Immature natural killer cell (primary cell): ENCODE results near the gene GBX2. TPM values are rescaled to one million over a fixed set of nuclear protein-coding genes. Genes with fewer than 3 reads are reported as not detected.

ENCODE experiments used
- DNase-seq, 3 donors: peaks; one replicate each; pipeline ENCODE4 v3.0.0; 2022; ENCODE audit warnings: mixed read lengths in 1 of 3
- H3K27ac Mint-ChIP-seq, 6 donors: one replicate each; pipeline ENCODE4 v1.8.0; 2020; ENCODE audit warnings: mixed read lengths in 6 of 6, mild to moderate bottlenecking in 5 of 6, inconsistent platforms in 4 of 6, moderate library complexity in 3 of 6
- H3K27me3 Mint-ChIP-seq, 3 donors: one replicate each; pipeline ENCODE4 v1.8.0; 2020 to 2021; ENCODE audit warnings: low read depth in 3 of 3, mild to moderate bottlenecking in 3 of 3, mixed read lengths in 3 of 3, moderate library complexity in 3 of 3, inconsistent platforms in 1 of 3
- H3K36me3 Mint-ChIP-seq, 3 donors: one replicate each; pipeline ENCODE4 v1.8.0; 2020; ENCODE audit warnings: mixed read lengths in 3 of 3, inconsistent platforms in 2 of 3, mild to moderate bottlenecking in 2 of 3
- H3K4me1 Mint-ChIP-seq, 2 donors: one replicate each; pipeline ENCODE4 v1.8.0; 2020; ENCODE audit warnings: inconsistent platforms in 2 of 2, mild to moderate bottlenecking in 2 of 2, mixed read lengths in 2 of 2, moderate library complexity in 1 of 2
- H3K4me3 Mint-ChIP-seq, 5 donors: one replicate each; pipeline ENCODE4 v1.8.0; 2020; ENCODE audit warnings: mild to moderate bottlenecking in 5 of 5, mixed read lengths in 5 of 5, inconsistent platforms in 3 of 5, moderate library complexity in 3 of 5
- H3K9me3 Mint-ChIP-seq, 6 donors: one replicate each; pipeline ENCODE4 v1.8.0; 2020; ENCODE audit warnings: mild to moderate bottlenecking in 6 of 6, mixed read lengths in 6 of 6, inconsistent platforms in 4 of 6, moderate library complexity in 3 of 6
- polyA plus RNA-seq, 3 donors: library from polyadenylated mRNA; unstranded; fragments of 300-500 nt; fragmentation: Illumina TruSeq; gene quantifications; one replicate each; pipeline ENCODE4 v1.2.3, GENCODE V29; 2021

The GBX2 gene
- polyA plus RNA-seq, 3 donors from 2014 or later: not detected

DNA sequence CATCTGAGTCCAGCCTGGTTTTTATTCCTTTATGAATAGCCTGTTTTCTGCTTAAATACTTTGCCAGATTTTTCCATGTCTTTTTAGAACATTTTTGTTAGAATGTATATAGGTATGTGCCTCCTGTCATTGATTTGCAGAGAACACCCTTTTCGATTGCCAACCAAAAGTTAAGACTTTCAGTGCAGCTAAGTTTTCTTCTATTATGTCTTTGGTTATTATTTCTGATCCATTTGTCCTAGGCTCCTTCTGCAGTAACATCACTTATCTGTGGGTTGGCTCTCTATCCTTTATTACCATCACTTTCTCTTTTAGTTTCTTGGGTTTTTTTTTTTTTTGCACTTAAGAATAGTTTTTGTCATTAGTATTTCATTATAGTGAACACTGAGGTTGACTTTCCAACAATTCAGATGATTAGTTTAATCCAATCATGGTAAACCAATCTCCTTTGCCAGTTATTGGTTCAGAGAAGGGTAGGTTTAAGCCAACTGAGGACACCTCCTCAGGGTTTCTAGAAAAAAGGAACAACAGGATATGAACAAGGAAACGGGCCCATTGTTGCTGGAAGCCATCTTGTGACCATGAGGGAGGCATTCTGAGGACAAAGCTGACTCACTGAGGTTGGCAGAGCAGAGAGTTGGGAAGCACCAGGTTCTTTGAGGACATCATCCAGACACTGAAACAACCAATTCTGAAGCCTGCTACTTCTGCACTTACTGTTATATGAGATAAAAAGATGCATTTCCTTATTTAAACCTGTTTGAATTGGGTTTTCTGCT lies 37.9 kb upstream of the GBX2 start:
- no peaks in the 10 kb centered on the region for H3K9me3 Mint-ChIP-seq
- H3K4me1 Mint-ChIP-seq: no peaks in the 10 kb centered on the region
- peaks cover 5 to 7% (median 7%) of the 10 kb centered on the region in 3 donors for H3K27me3 Mint-ChIP-seq
- DNase-seq: no peak
- no peak overlapping the region for H3K4me3 Mint-ChIP-seq
- H3K36me3 Mint-ChIP-seq: no peaks in the 10 kb centered on the region
- H3K27ac Mint-ChIP-seq: no peak overlapping the region

DNA sequence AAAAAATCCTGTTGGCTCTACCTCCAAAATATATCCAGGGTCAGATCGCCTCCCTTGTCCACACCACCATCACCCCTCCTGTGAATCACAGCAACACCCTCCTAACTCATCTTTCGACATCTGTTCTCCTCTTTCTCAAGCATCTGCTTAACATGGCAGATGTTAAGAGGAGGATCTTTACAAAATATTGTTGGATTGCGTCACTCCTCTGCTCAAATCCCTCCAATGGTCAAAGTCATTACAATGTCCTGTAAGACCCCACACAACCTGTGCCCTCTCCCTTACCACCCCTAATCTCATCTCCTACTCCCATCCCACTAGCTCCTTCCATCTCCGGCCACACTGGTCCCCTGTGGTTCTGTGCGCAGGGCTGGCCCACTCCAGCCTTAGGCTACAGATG lies 36.8 kb upstream of the GBX2 start:
- no peak for DNase-seq
- H3K9me3 Mint-ChIP-seq: no peaks in the 10 kb centered on the region
- H3K4me1 Mint-ChIP-seq: no peaks in the 10 kb centered on the region
- no peak overlapping the region for H3K4me3 Mint-ChIP-seq
- H3K36me3 Mint-ChIP-seq: no peaks in the 10 kb centered on the region
- no peak overlapping the region for H3K27ac Mint-ChIP-seq
- H3K27me3 Mint-ChIP-seq: peaks cover 2 to 7% (median 7%) of the 10 kb centered on the region in 3 donors

DNA sequence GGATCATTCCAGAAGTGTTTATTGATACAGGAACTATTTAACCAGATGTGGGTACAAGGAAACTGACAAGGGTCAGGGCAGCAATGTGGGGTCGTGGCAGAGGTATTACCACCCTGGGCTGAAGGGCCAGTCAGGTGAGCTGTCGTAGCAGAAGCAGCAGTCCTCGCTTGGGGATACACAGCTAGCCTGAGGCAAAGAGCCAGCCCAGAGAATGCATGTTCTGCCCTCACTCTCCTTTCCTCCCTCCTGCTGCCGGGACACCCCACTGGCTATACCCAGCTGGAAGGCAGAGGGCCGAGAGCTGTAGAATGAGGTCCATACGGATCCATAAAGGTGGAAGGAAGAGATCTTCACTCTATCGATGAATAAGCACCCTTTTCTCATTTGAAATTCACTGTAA lies 32.2 kb upstream of the GBX2 start:
- Mint-ChIP-seq H3K9me3 (no peaks in the 10 kb centered on the region), H3K4me3 (no peak overlapping the region), H3K27me3 (peaks cover 1 to 3% (median 2%) of the 10 kb centered on the region in 3 donors), H3K36me3 (no peaks in the 10 kb centered on the region), H3K4me1 (no peaks in the 10 kb centered on the region), H3K27ac (no peak overlapping the region)
- no peak for DNase-seq

DNA sequence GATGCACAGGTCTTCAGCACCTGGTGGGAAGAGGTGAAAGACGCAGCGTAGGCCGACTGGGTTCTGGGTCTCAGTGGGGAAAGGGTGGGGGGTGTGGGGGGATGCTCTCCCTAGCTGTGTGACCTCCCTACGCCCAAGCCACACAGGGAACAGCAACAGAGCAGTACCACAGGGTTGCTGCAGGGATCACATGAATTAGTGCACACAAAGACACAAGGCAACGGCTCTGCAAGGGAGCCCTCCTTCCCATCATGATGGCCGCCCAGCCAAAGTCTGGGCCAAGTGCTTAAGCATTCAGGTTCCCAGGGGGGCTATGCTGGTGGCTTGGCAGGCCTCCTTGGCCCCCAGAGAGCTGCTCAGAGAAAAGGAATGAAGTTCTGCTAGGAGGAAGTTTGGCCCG lies 28.2 kb upstream of the GBX2 start:
- Mint-ChIP-seq H3K27me3 (peaks cover 1 to 7% (median 5%) of the 10 kb centered on the region in 3 donors), H3K4me1 (no peaks in the 10 kb centered on the region), H3K36me3 (no peaks in the 10 kb centered on the region), H3K27ac (no peak overlapping the region), H3K4me3 (no peak overlapping the region), H3K9me3 (no peaks in the 10 kb centered on the region)
- no peak for DNase-seq

DNA sequence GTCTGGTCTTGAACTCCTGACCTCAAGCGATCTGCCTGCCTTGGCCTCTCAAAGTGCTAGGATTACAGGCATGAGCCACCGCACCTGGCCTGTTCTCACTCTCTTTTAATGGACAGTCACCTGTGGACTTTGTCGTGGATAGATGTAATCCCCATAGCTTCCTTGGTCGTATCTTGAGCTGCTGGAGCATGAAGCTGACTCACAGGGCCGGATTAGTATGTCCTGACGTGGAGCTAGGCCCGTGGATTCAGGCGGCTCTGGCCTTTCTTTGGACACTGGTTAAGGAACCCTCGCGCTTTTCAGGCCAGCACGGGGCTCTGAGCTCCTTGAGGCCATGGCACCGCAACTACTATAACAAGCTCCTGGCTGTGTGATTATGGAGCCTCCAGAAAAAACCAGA lies 27.5 kb upstream of the GBX2 start:
- Mint-ChIP-seq H3K36me3 (no peaks in the 10 kb centered on the region), H3K27ac (no peak overlapping the region), H3K9me3 (no peaks in the 10 kb centered on the region), H3K4me3 (no peak overlapping the region), H3K27me3 (peaks cover 1 to 7% (median 5%) of the 10 kb centered on the region in 3 donors), H3K4me1 (no peaks in the 10 kb centered on the region)
- DNase-seq: no peak

DNA sequence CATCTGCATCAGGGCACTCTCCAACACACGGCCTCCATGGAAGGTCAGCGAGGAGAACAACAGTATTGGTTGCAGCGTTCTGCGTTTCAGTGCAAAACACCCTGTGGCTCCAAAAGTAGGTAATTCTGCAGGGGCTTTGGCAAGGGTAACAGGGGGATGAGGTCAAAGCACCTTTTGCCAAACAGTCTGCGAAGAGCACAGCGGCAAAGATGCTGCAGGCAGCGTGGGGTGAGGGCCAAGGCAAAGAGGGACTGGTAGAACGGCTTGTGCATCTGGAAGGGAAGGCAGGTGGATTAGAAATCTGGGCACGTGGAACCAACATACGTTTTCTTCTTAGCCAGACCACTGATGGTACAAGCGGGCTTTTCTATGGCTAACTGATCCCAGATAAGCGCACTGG lies 26.6 kb upstream of the GBX2 start:
- H3K36me3 Mint-ChIP-seq: no peaks in the 10 kb centered on the region
- no peak for DNase-seq
- H3K4me3 Mint-ChIP-seq: no peak overlapping the region
- H3K27me3 Mint-ChIP-seq: peaks cover 0 to 7% (median 5%) of the 10 kb centered on the region in 3 donors
- H3K9me3 Mint-ChIP-seq: no peaks in the 10 kb centered on the region
- H3K27ac Mint-ChIP-seq: no peak overlapping the region
- H3K4me1 Mint-ChIP-seq: no peaks in the 10 kb centered on the region

DNA sequence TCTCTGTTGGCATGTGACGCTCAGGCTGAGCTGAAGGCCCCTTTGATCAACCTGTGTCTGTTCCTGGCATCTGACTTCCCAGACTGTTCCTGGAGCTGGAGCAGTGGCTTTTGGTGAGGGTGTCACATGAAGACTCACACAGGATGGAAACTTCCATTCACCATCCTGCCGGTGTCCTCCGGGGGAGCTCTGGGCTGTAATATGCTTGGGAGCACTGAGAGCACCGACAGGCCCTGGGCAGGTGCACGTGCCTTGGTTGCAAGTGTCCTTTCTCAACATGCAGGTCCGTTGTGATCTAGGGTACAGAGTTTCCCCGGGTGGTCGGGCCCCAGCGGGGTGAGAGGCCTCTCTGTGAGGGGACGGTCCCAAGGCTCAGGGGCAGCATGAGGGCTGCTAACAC lies 24.8 kb upstream of the GBX2 start:
- Mint-ChIP-seq H3K4me1 (no peaks in the 10 kb centered on the region), H3K4me3 (no peak overlapping the region), H3K36me3 (no peaks in the 10 kb centered on the region), H3K27ac (no peak overlapping the region), H3K9me3 (no peaks in the 10 kb centered on the region), H3K27me3 (peaks cover 0 to 4% (median 3%) of the 10 kb centered on the region in 3 donors)
- no peak for DNase-seq

DNA sequence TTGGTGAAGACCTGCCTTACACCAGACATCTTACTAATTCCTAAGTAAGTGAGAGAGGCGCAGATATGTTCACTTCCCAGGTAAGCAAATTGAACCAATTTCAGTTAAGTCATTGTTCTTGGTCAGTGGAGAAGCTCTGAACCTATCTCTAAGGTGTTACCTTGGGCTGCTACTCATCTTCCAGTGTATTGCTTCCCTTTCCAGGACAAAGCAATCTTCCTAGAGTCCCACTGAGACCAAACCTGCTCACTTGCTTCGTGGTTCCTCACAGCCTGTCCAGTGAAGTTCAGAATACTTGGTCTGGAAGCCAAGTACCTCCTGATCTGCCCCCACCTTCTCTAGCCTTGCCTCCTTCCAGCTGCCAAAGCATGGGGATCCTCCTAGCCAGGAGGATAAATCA lies 22.5 kb upstream of the GBX2 start:
- Mint-ChIP-seq H3K27me3 (peaks cover 4 to 6% (median 4%) of the 10 kb centered on the region in 3 donors), H3K9me3 (no peaks in the 10 kb centered on the region), H3K4me3 (no peak overlapping the region), H3K36me3 (no peaks in the 10 kb centered on the region), H3K4me1 (no peaks in the 10 kb centered on the region), H3K27ac (no peak overlapping the region)
- DNase-seq: no peak

DNA sequence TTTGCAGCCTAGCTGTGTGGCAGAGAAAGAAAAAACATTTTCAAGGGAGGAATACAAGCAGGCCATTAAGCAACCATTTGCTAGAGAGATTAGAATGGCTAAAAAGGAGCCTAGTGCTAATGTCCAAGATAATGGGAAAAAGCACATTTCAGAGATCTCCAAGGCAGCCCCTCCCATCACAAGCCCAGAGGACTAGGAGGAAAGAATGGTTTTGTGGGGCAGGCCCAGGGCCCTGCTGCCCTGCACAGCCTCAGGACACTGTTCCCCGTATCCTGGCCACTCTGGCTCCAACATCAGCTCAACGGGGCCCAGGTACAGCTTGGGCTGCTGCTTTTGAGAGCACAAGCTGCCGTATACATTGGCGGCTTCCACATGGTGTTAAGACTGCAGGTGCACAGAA lies 16.5 kb upstream of the GBX2 start:
- Mint-ChIP-seq H3K36me3 (no peaks in the 10 kb centered on the region), H3K9me3 (no peaks in the 10 kb centered on the region), H3K4me3 (no peak overlapping the region), H3K27me3 (peaks cover 7 to 20% (median 17%) of the 10 kb centered on the region in 3 donors), H3K4me1 (peaks cover under 1 to 6% of the 10 kb centered on the region in 2 donors), H3K27ac (no peak overlapping the region)
- DNase-seq: no peak

DNA sequence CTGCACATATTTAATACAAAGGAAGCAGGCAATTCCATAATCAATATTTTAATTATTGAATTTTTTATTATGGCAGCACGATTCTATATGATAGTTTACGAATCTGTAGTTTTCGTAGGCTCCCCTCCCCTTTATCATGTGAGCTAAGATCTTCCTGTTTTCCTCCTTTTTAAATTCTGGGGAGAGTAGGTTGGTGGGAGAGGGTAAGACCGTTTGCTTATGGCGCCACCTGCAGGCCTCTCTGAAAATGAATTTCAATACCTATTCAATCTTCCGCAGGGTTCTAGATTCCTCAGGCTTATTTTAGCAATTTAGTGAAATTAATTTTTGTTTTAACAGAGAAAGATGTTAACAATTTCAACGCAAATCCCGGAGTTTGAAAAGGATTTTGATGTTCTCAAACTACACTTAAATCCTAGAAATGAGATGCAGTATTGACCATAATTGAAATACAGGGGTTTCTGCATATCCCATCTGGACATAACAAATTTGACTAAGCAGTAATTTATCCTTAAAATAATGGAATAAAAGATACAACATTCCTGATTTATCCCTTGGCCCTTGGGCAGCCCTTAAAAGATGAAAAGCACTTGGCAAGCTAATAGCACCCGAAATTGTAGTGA lies 12.8 kb upstream of the GBX2 start:
- peak overlapping the region in 1 of 5 donors; percentile 10 for H3K4me3 Mint-ChIP-seq
- no peak overlapping the region for H3K27ac Mint-ChIP-seq
- H3K36me3 Mint-ChIP-seq: no peaks in the 10 kb centered on the region
- no peaks in the 10 kb centered on the region for H3K9me3 Mint-ChIP-seq
- peaks cover 7 to 36% (median 30%) of the 10 kb centered on the region in 3 donors for H3K27me3 Mint-ChIP-seq
- peaks cover 10 to 18% of the 10 kb centered on the region in 2 donors for H3K4me1 Mint-ChIP-seq
- peak; percentile 9 to 23 (median 17) for DNase-seq

DNA sequence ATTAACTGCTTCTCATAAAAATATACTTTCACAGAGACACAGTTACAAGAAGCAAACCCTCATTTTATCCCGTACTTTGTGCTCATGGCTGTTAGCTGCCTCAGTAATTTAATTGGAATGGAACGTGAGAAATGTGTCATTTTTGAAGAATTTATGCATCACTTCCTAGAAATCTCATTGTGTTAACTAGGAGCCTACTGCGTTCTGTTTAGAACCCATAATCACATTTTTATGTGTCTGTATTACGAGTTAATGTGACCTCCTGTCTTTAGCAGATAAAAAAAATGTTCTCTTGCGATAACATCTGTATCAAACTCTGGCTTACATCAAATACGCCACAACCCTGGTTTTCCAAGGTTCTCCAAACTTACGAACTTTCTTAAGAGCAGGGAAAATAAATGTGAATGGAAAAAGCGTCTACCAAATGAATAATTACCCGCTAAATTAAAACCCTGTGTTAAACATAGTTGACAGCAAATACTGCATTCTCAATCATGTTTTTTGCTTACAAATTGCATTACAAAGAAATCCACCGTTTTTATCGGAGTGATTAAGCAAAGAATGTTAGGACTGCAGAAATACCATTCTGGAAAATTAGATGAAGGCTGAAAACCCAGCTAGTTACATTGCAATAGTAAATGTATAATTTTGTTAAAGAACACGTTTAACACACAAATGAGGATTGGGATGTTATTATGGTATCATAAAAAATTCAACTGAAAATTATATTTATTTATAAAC lies 12.1 kb upstream of the GBX2 start:
- peak overlapping the region in 2 of 5 donors; percentile 16 to 54 for H3K4me3 Mint-ChIP-seq
- H3K9me3 Mint-ChIP-seq: peaks cover 0 to 2% (median 0%) of the 10 kb centered on the region in 6 donors

DNA sequence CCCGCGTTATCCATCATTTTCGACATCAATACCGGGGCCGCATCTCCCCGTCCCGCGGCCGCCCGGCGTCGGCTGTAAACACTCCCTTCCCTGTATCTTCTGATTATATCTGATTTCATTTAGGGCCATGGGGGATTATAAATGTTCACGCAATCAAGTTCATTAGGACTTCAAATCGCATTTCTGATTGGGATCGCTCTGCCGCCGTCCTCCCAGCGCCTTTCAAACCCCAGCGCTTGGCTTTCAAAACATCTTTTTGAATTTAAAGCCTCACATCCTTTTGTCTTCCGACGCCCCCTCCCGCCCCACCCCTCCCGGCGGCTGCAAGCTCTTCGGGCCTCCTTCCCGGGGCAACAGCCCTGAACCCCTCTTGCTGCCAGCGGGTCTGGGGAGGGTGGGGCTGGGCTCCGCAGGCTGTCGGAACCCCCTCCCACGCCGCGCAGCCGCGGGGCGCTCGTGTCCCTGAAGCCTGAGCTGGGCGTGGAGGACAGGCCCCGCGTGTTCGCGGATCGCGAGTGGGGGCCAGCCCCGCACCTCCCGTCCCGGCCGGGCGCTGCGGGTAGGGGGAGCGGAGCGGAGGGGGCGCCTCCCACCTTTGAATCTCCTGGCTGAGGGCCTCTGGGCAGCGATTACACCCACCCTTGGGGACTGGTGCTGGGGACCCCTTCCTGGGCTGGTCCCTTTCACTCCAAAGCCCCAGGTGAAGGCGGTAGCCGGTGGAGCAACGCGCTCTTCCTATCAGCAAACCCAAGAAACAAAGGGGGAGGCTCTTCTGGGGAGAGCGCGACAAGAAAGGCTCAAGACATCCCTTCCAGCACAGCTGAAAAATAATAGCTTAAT lies 11.3 kb upstream of the GBX2 start:
- Mint-ChIP-seq H3K4me1 (peaks cover 10 to 18% of the 10 kb centered on the region in 2 donors), H3K36me3 (no peaks in the 10 kb centered on the region), H3K4me3 (peak overlapping the region; percentile 29 to 70 (median 50)), H3K9me3 (peaks cover 0 to 2% (median 0%) of the 10 kb centered on the region in 6 donors), H3K27ac (no peak overlapping the region), H3K27me3 (peaks cover 9 to 39% (median 38%) of the 10 kb centered on the region in 3 donors)
- DNase-seq: no peak

More for the DNA sequence above, 12.1 kb upstream of the GBX2 start:
- Mint-ChIP-seq H3K4me1 (peaks cover 10 to 18% of the 10 kb centered on the region in 2 donors), H3K27ac (no peak overlapping the region), H3K36me3 (no peaks in the 10 kb centered on the region), H3K27me3 (peaks cover 7 to 39% (median 31%) of the 10 kb centered on the region in 3 donors)
- no peak for DNase-seq

DNA sequence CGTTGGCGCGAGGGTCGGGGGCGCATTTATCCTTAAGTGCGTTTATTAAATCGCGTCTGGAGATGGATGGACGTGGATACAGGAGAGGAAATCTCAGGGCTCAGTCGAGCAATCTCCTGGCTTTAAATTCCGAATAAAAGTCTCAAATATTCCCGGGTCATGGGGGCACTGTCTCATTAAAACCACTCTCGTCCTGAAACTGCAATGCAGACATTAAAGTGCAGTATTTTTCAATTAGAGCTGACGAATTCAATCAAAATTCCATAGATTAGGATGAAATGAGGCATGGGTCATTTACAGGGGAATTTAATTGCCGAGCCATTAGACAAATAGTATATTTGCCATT lies 10.7 kb upstream of the GBX2 start:
- no peaks in the 10 kb centered on the region for H3K36me3 Mint-ChIP-seq
- peaks cover 10 to 18% of the 10 kb centered on the region in 2 donors for H3K4me1 Mint-ChIP-seq
- peaks cover 0 to 2% (median 0%) of the 10 kb centered on the region in 6 donors for H3K9me3 Mint-ChIP-seq
- DNase-seq: no peak
- H3K27me3 Mint-ChIP-seq: peaks cover 14 to 44% (median 41%) of the 10 kb centered on the region in 3 donors
- peak overlapping the region in 4 of 5 donors; percentile 50 to 70 (median 60) for H3K4me3 Mint-ChIP-seq
- H3K27ac Mint-ChIP-seq: no peak overlapping the region
